ENCODE results near the gene SIGLEC14. TPM values are rescaled to one million over a fixed set of nuclear protein-coding genes. Genes with fewer than 3 reads are reported as not detected.

The SIGLEC14 gene
- total RNA-seq, 2 donors from 2014 or later, result not detected

GRCh38 chr19:51693260-51693659 is 46.6 kb upstream of the SIGLEC14 start, which contains the start of gene SPACA6:
Gene SPACA6 (plus strand): TSS chr19:51693330. CDS start chr19:51693527, 197 bp downstream.
- intact Hi-C loops (cut with DNase I), result loop anchor here (10.0 kb wide), 1 partner anchor 98 kb away; no protein-coding TSS in a partner anchor
- 73 to 80% methylated on average over 2 to 8 of the region's 8 CpGs for WGBS, 2 donors

GRCh38 chr19:51692468-51692867 is 45.8 kb upstream of the SIGLEC14 start:
- H3K4me1 ChIP-seq, result peaks cover 29% of the 10 kb centered on the region
- DNase-seq, result no peak
- intact Hi-C loops (cut with DNase I), result loop anchor here (10.0 kb wide), 1 partner anchor 98 kb away; no protein-coding TSS in a partner anchor

More at GRCh38 chr19:51693260-51693659, 46.6 kb upstream of the SIGLEC14 start, which contains the start of gene SPACA6:
- no peak for DNase-seq
- H3K4me3 ChIP-seq, result no peak within 1 kb of the TSS
- H3K9me3 ChIP-seq, result no peaks in the 10 kb centered on the region
- H3K4me1 ChIP-seq, result peaks cover 21% of the 10 kb centered on the region
- H3K27ac ChIP-seq, result peak within 1 kb of the TSS in 3 of 4 donors; percentile 28 to 92 (median 90)
- no peaks in the 10 kb centered on the region for H3K36me3 ChIP-seq (replicated peaks in 1 of 2; ENCODE audit: insufficient read depth in 1 of 2, low read depth in 2 of 2)
- ATAC-seq, result no peak
- TF ChIP-seq POLR2A (IDR thresholded peaks at IDR 0.05), result no peak
- TF ChIP-seq CTCF (IDR thresholded peaks at IDR 0.05), result no peak
- H3K27me3 ChIP-seq, result no peaks in the 10 kb centered on the region

GRCh38 chr19:51691584-51692428 is 45.2 kb upstream of the SIGLEC14 start:
- 31 to 32% methylated on average over 11 to 12 of the region's 12 CpGs for WGBS, 2 donors
- no peak for ATAC-seq
- no peak for TF ChIP-seq CTCF (IDR thresholded peaks at IDR 0.05)
- no peak for TF ChIP-seq POLR2A (IDR thresholded peaks at IDR 0.05)
- intact Hi-C loops (cut with DNase I), result loop anchor here (10.0 kb wide), 1 partner anchor 97 kb away; no protein-coding TSS in a partner anchor
- Histone ChIP-seq H3K4me3 (no peak overlapping the region), H3K4me1 (peaks cover 31% of the 10 kb centered on the region), H3K36me3 (replicated peaks in 1 of 2; ENCODE audit: insufficient read depth in 1 of 2, low read depth in 2 of 2) (no peaks in the 10 kb centered on the region), H3K9me3 (no peaks in the 10 kb centered on the region), H3K27me3 (no peaks in the 10 kb centered on the region), H3K27ac (peak overlapping the region in 3 of 4 donors; percentile 85 to 92 (median 90))
- DNase-seq, result no peak

More at GRCh38 chr19:51692468-51692867, 45.8 kb upstream of the SIGLEC14 start:
- TF ChIP-seq POLR2A (IDR thresholded peaks at IDR 0.05) (no peak), CTCF (IDR thresholded peaks at IDR 0.05) (no peak)
- no peak for ATAC-seq
- Histone ChIP-seq H3K9me3 (no peaks in the 10 kb centered on the region), H3K27ac (peak overlapping the region in 3 of 4 donors; percentile 28 to 92 (median 90)), H3K36me3 (replicated peaks in 1 of 2; ENCODE audit: insufficient read depth in 1 of 2, low read depth in 2 of 2) (no peaks in the 10 kb centered on the region), H3K4me3 (no peak overlapping the region), H3K27me3 (no peaks in the 10 kb centered on the region)
- WGBS, 2 donors, result 74 to 86% methylated on average over 7 of the region's 18 CpGs

GRCh38 chr19:51691074-51691583 is 44.5 kb upstream of the SIGLEC14 start:
- TF ChIP-seq POLR2A (IDR thresholded peaks at IDR 0.05) (no peak), CTCF (IDR thresholded peaks at IDR 0.05) (no peak)
- DNase-seq (no peak), ATAC-seq (no peak)
- Histone ChIP-seq H3K36me3 (replicated peaks in 1 of 2; ENCODE audit: insufficient read depth in 1 of 2, low read depth in 2 of 2) (no peaks in the 10 kb centered on the region), H3K4me3 (peak overlapping the region in 1 of 2 donors; percentile 61), H3K4me1 (peaks cover 31% of the 10 kb centered on the region), H3K27me3 (no peaks in the 10 kb centered on the region), H3K9me3 (no peaks in the 10 kb centered on the region), H3K27ac (peak overlapping the region; percentile 85 to 95 (median 91))
- intact Hi-C loops (cut with DNase I), result loop anchor here (10.0 kb wide), 1 partner anchor 96 kb away; no protein-coding TSS in a partner anchor
- WGBS, 2 donors, result 34 to 39% methylated on average over 8 to 9 of the region's 9 CpGs

All from body of pancreas (tissue), 4 donors.